ENCODE measurements around the gene ZFP36L1. TPM values are rescaled to one million over a fixed set of nuclear protein-coding genes. Genes with fewer than 3 reads are reported as not detected.

The ZFP36L1 gene
- total RNA-seq, 2 donors from 2014 or later, result 99.4 to 99.6 TPM

GRCh38 chr14:68806526-68807147 is 13.8 kb upstream of the ZFP36L1 start:
- no peaks in the 10 kb centered on the region for H3K4me1 ChIP-seq (ENCODE audit: control insufficient read depth, insufficient read depth, low read length)

GRCh38 chr14:68805414-68805813 is 12.5 kb upstream of the ZFP36L1 start:
- no peak overlapping the region for H3K4me3 Mint-ChIP-seq
- 89 to 94% methylated on average over 6 to 7 of the region's 7 CpGs for WGBS, 2 experiments (ENCODE audit: insufficient coverage in 1 of 2, insufficient read length in 1 of 2)
- no peaks in the 10 kb centered on the region for H3K4me1 ChIP-seq (ENCODE audit: control insufficient read depth, insufficient read depth, low read length)
- H3K9ac ChIP-seq (ENCODE audit: extremely low read depth, low read length, poor library complexity, severe bottlenecking), result no peak overlapping the region
- no peak for DNase-seq
- H3K4me1 Mint-ChIP-seq, result peaks cover 16% of the 10 kb centered on the region
- H3K27me3 Mint-ChIP-seq (ENCODE audit: insufficient read depth), result peaks cover 5% of the 10 kb centered on the region
- peaks cover 28% of the 10 kb centered on the region for H3K9me3 ChIP-seq (ENCODE audit: control insufficient read depth, low read length)
- no peak overlapping the region for H3K27ac Mint-ChIP-seq
- H3K9me3 Mint-ChIP-seq, result peaks cover 29% of the 10 kb centered on the region
- TF ChIP-seq CTCF (conservative IDR thresholded peaks at IDR 0.05), result no peak
- peaks cover 5% of the 10 kb centered on the region for H3K36me3 Mint-ChIP-seq (ENCODE audit: low read depth)
- no peaks in the 10 kb centered on the region for H3K36me3 ChIP-seq (ENCODE audit: control insufficient read depth, insufficient read depth, low read length)
- H3K27me3 ChIP-seq (ENCODE audit: control insufficient read depth, insufficient read depth, low read length, poor library complexity, severe bottlenecking), result no peaks in the 10 kb centered on the region
- no peak overlapping the region for H3K27ac ChIP-seq (ENCODE audit: low read depth, low read length)
- H3K4me3 ChIP-seq (ENCODE audit: low read length), result no peak overlapping the region

More at GRCh38 chr14:68806526-68807147, 13.8 kb upstream of the ZFP36L1 start:
- peaks cover 16% of the 10 kb centered on the region for H3K4me1 Mint-ChIP-seq
- no peak overlapping the region for H3K4me3 Mint-ChIP-seq
- DNase-seq, result no peak
- H3K36me3 ChIP-seq (ENCODE audit: control insufficient read depth, insufficient read depth, low read length), result no peaks in the 10 kb centered on the region
- TF ChIP-seq CTCF (conservative IDR thresholded peaks at IDR 0.05), result no peak
- no peak overlapping the region for H3K27ac Mint-ChIP-seq
- no peak overlapping the region for H3K4me3 ChIP-seq (ENCODE audit: low read length)
- no peaks in the 10 kb centered on the region for H3K27me3 ChIP-seq (ENCODE audit: control insufficient read depth, insufficient read depth, low read length, poor library complexity, severe bottlenecking)
- no peak overlapping the region for H3K27ac ChIP-seq (ENCODE audit: low read depth, low read length)
- H3K27me3 Mint-ChIP-seq (ENCODE audit: insufficient read depth), result peaks cover 5% of the 10 kb centered on the region
- 96 to 100% methylated on average over 2 to 3 of the region's 4 CpGs for WGBS, 2 experiments (ENCODE audit: insufficient coverage in 1 of 2, insufficient read length in 1 of 2)
- H3K9me3 ChIP-seq (ENCODE audit: control insufficient read depth, low read length), result peaks cover 20% of the 10 kb centered on the region
- peaks cover 23% of the 10 kb centered on the region for H3K9me3 Mint-ChIP-seq
- peaks cover 1% of the 10 kb centered on the region for H3K36me3 Mint-ChIP-seq (ENCODE audit: low read depth)
- H3K9ac ChIP-seq (ENCODE audit: extremely low read depth, low read length, poor library complexity, severe bottlenecking), result no peak overlapping the region

- Histone ChIP-seq H3K9ac (ENCODE audit: extremely low read depth, low read length, poor library complexity, severe bottlenecking) (no peak overlapping the region), H3K27me3 (ENCODE audit: control insufficient read depth, insufficient read depth, low read length, poor library complexity, severe bottlenecking) (no peaks in the 10 kb centered on the region), H3K36me3 (ENCODE audit: control insufficient read depth, insufficient read depth, low read length) (no peaks in the 10 kb centered on the region), H3K9me3 (ENCODE audit: control insufficient read depth, low read length) (peaks cover 28% of the 10 kb centered on the region), H3K4me1 (ENCODE audit: control insufficient read depth, insufficient read depth, low read length) (peaks cover 3% of the 10 kb centered on the region), H3K4me3 (ENCODE audit: low read length) (no peak overlapping the region), H3K27ac (ENCODE audit: low read depth, low read length) (no peak overlapping the region)
- no peak for DNase-seq
- peaks cover 6% of the 10 kb centered on the region for H3K36me3 Mint-ChIP-seq (ENCODE audit: low read depth)
- no peaks in the 10 kb centered on the region for H3K27me3 Mint-ChIP-seq (ENCODE audit: insufficient read depth)
- no peak overlapping the region for H3K4me3 Mint-ChIP-seq
- H3K4me1 Mint-ChIP-seq, result peaks cover 15% of the 10 kb centered on the region
- H3K27ac Mint-ChIP-seq, result no peak overlapping the region
- TF ChIP-seq CTCF (conservative IDR thresholded peaks at IDR 0.05), result no peak
- H3K9me3 Mint-ChIP-seq, result peaks cover 36% of the 10 kb centered on the region
These were observed 8.8 kb upstream of the ZFP36L1 start for GRCh38 chr14:68801631-68802030.
